ENCODE measurements around the gene KDM4C.

Gene KDM4C

DNA sequence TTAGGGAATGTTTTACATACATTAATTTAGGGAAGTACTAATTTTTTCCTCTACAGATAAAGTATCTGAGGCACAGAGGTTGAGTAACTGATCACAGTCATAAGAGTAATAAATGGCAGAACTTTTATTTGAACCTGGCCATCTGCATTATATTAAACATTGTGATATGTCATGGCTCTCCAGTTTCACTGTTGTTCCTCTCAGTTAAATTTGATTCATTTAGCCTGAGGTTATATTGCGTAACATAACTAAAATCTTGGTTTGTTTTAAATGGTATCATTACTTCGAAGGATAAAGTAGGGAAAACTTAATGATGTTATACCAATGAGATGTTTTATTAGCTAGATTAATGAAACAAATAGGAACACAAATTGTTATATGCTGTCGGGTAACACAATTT is 284.4 kb downstream of the KDM4C start:
- DNase-seq (ENCODE audit: low read depth in 2 of 2): no peak

DNA sequence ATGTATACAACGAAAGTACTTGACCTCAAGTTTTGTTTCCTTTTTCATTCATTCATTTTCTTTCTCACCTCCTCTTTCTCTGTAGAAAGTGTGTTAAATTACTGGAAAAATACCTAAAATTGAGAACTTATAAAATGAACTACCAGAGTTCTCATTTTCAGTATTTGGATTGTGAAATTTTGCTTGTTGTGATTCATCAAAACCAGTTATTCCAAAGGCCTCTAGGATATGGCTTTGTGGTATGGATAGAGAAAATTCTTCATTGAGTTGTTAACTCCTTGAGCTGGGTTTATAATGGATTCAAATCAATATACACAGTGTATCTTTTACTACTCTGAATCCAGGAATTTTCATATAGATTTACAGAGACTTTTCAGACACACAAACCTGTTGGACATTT is 287.6 kb downstream of the KDM4C start:
- DNase-seq (ENCODE audit: low read depth in 2 of 2): no peak

DNA sequence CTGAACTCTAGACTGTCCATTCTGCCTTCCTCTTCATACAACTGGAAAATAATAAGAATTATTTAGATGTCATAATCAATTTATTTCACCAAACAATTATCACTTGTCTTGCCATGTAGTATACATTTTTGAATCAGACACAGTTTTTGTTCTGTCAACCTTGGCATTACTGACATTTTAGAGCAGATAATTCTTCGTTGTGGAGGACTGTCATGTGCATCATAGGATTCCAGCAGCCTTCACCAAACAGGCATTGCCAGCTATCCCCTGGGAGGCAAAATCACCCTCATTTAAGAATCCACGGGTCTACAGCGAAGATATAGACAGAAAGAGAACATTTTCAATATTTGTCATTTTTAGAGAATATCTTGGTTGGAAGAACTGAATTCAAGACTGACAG is 293.9 kb downstream of the KDM4C start:
- no peak for DNase-seq (ENCODE audit: low read depth in 2 of 2)

DNA sequence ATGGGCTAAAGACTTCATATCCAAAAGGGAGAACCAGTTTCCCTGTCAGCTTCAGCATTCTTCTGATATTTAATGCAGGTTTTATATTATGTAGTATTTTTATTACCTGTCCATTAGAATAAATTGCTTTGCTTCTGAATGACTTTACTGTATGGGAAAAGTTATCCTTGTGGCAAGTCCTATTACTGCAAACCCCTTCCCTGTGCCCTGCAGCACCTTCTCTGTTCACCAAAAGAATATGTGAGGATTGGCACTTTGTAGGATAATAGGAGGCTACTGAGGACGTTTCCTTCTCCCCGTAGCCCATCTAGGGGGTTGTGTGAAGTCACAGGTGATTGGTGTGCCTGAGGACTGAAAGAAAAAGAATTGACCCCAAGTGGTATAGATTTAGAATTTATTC is 296.1 kb downstream of the KDM4C start:
- no peak for DNase-seq (ENCODE audit: low read depth in 2 of 2)

DNA sequence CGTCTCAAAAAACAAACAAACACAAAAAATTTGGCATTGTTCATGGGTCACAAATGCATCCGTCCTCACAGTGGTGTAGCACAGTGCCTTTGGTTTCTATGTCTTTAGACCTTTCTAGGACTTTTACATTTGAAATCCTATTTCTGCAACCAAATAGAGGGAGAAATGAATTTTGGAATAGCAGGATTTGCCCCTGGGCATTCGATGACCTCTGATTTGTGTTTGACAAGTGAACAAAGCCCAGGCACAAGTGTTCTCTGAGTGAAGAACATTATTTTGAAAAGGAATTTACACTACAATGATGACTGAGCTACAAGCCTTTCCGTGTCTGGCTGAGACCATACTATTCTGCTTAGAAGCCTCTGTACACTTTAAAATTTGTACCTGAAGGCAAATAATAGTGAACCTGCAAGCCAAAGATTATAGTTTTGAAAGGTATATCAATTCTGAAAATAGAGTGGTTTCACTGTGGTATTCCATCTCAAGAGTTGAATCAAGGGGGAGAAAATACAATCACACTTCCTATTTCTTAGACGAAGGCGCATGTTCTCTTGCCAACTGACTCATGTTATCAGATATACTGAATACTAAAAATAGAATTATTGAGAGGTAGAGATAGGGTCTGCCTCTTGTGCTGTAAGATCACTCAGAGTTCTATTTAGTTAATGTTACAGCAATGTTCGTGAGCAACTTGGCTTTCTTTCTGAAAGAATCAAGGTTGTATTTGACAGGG is 297.6 kb downstream of the KDM4C start:
- no peak for DNase-seq (ENCODE audit: low read depth in 2 of 2)

DNA sequence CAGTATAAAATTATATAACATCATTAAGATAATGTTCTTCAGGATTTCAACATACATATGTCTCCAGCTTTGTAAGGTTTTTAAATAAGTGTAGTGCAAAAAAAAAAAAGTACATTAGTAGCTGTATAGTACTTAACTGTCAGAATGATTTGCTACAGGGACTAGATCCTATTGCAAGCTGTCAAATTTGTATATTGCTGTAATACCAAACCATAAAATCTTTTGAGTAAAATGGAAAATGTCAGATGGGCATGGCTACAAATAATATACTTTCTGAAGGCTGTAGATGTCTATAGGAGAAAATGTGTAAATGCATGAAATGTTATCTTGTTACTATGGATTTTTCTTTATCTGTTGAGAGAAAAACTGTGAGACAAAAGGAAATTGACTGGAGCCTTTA is 298.5 kb downstream of the KDM4C start:
- DNase-seq (ENCODE audit: low read depth in 2 of 2): no peak

DNA sequence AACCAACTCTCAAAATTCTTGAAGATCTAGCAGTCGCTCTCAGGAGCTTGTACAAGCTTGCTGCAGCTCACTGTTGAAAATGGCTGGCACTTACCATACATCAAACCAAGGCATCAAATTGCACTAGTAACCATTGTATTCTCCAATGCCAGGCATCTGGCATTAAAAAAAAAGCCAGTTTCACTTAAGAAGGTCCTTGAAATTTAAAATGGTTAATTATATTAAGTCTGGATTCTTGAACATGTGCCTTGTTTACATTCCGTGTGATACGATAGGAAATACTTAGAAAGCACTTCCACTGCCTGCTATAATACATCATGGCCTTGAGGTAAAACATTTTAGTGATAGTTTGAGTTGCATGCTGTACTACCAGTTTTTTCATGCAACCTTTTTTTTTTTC is 300.7 kb downstream of the KDM4C start:
- no peak for DNase-seq (ENCODE audit: low read depth in 2 of 2)

DNA sequence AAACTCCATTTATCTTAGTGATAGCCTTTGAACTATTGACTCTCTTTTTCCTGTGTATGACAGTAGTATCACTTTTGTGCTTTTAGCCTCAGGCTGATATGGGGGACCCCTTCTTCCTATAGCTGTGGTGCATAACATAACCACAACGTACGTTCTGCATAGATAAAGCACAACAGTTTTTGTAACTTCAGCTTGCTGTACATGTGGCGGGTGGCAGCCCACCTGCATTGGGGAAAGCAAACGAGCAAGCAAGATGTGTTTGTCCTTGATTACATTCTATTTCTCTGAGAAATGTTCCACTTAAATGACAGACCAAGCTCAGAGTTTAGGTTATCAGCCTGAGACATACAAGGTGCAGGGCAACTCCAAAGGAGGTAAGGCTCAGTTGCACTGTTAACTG is 309.4 kb downstream of the KDM4C start:
- DNase-seq (ENCODE audit: low read depth in 2 of 2): no peak

DNA sequence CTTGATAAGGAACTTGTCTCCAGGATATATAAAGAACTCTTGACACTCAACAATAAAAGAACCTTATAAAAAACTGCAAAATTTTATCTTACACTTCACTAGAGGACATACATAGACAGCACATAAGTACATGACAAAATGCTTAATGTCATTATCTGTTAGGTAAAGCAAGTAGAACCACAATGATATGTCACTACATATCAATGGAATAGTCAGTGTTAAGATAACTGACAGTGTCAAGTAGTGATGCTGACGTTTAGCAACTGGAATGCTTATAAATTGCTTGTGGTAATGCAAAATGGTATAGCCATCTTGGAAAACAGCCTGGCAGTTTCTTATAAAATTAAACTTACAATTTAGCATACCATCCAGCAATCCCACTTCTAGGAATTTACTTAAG is 314.1 kb downstream of the KDM4C start:
- DNase-seq (ENCODE audit: low read depth in 2 of 2): no peak

DNA sequence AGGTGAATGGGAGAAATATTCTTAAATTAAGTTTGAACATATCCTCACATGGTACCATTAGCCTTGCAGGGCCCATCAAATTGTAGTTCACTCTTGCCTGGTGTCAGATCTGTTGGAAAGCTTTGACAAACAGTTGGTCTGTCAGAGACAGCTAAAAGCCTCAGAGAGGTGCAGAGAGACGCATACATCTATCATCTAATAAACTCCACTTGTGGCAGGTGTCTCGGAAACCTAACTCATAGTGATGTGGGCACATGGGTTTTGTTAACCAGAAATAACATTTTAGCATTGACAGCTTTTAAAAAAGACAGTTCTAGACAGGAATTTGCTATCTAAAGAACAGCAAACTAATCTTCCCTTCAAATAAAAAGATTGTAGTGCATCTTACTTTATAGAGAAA is 315.9 kb downstream of the KDM4C start:
- no peak for DNase-seq (ENCODE audit: low read depth in 2 of 2)

DNA sequence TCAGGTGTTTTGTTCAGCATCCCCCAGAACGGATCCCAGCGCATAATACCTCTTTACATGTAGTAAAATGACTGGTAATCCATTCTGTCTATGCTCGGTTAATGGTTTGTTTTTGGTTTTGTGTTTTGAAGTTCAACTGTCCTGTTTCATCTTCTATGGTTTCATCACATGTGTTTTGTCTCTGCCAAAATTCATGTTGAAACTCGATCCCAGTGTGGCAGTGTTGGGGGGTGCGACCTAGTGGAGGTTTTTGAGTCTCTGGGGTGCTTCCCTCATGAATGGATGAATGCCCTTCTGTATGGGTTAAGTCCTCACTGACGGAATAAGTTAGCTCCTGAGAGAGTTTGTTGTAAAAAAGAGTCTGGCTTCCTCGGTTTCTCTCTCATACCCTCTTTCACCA is 317.4 kb downstream of the KDM4C start:
- DNase-seq (ENCODE audit: low read depth in 2 of 2): no peak

DNA sequence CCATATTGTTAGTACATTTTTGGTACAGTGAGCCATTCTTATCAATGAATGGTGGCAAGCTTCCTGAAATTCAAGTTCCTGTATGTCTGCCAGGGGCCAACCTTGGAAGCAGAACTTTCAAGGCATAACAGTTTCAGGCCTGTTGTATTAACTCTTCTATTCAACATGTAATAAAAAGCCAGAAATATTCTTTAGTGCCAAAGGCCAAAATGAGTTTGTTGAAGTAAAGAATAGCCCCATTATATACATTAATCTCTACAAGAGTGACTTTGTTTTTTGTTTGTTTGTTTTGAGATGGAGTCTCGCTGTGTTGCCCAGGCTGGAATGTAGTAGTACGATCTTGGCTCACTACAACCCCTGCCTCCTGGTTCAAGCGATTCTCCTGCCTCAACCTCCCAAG is 321.3 kb downstream of the KDM4C start:
- DNase-seq (ENCODE audit: low read depth in 2 of 2): no peak

DNA sequence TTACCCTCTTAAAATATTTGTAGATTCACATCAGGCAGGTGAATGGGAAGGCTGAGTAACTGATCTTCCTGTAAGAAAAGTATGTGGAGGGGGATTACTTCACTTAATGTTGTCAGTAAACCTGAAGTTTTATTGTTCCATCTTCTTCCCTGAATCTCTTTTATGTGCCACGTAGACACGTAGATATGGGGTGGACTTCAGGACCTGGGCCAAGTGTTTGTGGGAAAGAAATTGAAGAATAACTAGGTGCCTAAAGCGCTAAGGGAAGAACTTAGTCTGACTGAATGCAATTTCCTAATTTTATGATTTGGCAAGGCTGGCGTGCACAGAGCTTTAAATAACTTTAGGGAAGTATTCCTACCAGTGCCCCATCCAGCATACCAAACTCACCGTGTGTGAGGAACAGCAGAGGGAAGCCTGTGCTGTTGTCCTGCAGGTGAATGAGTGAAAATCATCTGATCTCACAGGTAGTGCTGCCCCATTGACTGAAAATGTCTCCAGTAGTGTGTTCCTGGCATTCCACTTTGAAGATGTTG is 323.4 kb downstream of the KDM4C start:
- DNase-seq (ENCODE audit: low read depth in 2 of 2): no peak

DNA sequence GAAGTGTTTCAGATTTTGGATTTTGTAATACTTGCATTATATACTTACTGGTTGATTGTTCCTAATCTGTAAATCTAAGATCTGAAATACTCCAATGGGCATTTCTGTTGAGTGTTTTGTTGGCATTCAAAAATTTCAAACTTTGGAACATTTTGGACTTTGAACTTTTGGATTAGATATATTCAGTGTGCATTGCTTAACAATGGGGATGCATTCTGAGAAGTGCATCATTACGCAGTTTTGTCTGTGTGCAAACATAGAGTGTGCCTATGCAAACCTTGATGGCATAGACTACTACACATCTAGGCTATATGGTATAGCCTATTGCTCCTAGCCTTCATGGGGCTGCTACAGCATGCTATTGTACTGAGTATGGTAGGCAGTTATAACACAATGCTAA is 325.4 kb downstream of the KDM4C start:
- no peak for DNase-seq (ENCODE audit: low read depth in 2 of 2)

DNA sequence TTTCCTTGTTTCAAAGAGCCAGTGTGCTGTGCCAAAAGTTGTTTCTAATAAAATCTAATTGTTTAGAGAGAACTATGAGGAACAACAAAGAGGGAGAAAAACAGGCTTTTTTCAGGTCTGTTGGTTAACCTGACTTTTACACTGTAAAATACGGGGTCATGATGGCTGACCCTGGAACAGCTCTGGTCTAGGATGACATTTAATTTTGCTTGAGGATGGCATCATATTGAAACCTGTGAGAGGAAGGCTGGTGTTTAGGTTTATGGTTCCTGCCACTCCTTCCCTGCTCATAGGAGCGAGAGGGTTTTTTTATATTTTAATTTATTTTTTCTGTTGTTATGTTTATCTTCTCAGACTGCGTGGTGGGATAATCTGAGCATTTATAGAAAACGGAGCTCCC is 327.6 kb downstream of the KDM4C start:
- DNase-seq (ENCODE audit: low read depth in 2 of 2): no peak

DNA sequence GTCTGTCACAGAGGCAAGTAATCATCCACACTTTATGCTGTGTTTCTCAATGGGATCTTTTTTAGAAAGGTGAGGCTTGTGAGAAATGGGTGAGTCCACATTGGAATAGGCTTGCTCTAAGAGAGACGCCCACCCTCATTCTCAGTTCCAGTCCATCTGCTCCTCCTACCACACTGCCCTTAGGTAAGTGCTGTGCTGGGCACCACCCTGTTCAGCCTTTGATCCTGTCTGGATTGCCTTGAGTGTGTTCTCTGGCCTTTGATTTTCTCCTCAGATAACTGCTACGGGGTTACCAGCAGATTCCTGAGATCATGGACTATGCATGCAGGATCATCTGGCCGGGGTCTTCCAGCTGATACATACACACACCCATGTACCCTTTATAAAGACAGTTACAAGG is 328.6 kb downstream of the KDM4C start:
- DNase-seq (ENCODE audit: low read depth in 2 of 2): no peak

DNA sequence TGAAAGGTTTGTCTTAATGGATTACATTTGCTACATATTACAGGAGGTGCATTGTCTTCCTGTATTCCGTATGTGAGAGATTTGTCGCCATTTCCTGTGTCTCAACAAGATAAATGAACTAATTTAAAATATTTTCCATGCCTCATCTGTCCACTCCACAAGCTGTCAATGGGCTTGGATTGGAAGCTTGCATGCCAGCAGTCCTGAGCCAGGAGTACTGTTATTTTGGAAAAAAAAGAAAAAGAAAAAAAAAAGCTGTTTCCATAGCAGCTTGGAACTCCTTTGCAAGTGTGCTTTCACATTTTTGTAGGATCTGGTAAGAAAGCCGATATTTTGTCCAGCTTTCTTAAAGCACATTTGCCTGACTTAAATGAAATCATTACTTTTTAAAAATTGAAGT is 330.8 kb downstream of the KDM4C start:
- DNase-seq (ENCODE audit: low read depth in 2 of 2): no peak

DNA sequence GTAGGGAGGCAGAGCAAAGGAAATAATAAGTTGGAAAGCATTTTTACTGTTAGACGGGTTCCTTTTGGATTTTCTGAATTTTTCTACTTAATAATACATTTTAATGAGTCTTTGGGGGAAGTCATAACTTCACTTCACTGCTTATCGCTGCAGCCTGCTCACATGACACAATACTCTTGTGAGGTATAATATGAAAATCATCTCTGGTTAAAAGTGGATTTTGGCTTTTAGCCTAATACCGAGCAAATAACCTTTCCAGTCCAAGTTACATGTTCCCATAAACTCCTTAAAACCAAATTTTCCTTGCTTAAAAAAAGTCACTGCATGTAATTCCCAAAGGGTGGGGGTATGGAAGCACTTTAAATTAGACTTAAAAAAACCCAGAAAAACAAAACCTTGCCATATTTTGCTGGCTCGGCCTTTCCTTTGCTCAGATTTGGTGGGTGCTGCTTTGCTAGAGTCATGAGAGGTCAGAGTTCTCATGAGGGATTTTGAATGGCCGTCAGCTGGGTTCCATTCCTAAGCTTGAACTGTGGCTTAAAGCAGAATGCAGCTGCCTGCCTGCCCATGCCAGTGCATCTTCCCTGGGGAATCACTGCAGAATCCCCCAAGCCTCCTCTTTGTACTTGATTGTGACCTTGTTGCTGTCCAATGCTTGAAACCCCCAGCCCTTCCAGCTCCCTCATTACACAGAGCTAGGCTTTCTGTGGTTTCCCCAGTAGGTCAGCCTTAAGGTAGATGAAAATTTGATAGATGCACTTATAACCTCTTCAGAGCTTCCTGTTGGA is 331.8 kb downstream of the KDM4C start:
- no peak for DNase-seq (ENCODE audit: low read depth in 2 of 2)

DNA sequence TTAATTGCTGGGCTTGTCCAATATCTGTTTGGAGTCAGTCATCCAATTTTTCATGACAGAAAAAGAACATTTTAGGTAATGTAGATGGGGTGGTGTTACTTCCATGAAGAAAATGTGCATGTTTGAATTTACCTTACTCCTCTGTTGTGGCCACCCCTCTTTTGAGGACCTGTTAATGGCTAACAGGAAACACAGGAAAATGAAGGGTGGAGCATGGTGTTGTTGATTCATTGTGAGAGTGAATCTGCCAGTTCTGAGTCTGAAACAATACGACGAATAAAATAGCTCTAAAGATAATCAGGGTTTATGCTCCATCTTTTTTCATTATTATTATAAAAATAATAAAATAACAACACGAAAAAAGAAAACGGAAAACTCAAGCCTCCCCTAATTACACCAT is 335.3 kb downstream of the KDM4C start:
- DNase-seq (ENCODE audit: low read depth in 2 of 2): no peak

DNA sequence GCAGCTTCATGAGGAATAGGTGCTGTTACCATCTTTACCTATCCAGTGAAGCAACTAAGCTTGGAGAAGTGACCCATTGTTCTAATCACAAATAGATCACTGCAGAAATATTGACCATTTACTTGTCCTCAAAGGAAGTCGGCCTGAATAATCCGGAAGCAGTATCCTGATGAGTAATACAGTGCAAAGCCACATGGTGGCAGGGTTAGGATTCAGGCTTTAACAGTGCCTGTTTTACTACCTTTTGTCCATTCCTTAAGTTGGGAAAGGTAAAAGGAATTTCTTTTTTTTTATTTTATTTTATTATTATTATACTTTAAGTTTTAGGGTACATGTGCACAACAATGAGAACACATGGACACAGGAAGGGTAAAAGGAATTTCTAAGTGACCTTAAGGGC is 336.3 kb downstream of the KDM4C start:
- DNase-seq (ENCODE audit: low read depth in 2 of 2): no peak

DNA sequence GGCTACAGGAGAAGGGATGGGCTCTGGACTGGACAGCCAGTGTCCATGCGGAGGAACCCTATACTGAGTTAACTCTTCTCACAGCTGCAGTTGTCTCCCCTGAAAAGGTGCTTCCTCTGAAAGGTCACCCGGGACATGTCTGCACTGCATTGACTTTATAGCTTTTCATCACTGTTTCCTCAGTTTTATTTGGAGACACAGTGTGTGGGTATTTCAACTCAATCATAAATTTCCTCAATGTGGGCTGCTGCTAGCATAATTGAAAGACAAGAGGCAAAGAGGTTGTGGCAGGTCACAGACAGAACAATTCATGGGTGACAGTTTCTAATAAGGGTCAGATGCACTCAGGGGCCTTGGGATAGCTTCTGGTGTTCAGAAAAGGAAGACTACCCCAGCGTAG is 336.8 kb downstream of the KDM4C start:
- no peak for DNase-seq (ENCODE audit: low read depth in 2 of 2)

DNA sequence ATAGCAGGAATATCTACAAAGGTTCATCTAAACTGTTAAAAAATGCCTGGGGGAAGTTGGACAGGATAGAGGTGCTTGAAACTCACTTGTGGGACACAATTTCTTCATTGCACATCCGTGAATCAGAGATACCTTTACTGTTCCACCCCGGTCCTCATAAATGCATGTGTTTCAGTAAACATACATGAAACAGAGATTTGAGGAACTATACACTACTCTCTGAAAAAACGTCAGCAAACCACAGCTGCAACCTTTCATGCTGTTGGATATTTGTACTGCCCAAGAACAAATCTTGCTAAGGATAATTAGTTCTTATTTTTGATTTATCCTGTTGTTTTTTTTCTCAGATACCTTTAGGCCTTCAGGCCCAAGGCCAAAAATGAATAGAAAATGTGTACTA is 337.3 kb downstream of the KDM4C start:
- DNase-seq (ENCODE audit: low read depth in 2 of 2): no peak

DNA sequence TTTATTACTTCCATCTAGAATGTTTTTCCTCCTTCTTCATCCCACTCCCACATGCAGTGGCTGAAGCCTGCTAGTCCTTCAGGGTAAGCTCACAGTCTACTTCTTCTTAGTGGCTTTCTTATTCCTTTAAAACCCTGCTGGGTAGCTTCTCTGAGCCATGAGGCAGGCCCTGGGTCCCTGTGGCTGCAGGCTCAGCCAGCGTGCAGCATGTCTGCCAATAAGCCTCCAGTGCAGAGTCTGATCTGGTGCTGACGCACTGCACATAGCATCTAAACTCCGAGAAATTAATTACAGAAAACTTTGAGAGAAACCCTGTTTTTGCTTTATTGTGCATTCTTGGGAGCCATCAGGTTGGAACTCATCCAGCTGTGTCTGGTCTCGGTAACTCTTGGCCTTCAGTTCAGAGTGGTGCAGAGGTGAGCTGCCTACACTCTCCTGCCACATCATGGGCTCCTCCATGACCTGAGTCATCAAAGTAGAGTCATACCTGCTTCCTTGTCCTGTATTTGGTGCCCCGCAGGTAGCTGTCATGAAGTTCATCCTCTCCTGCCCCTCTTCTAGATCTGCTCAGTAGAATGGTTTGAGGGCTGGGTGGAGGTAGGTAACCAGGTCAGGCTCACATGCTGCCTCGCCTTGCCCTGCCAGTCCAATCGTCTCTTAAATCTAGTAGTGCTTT is 339.4 kb downstream of the KDM4C start:
- DNase-seq (ENCODE audit: low read depth in 2 of 2): no peak

All from stimulated activated CD8-positive, alpha-beta memory T cell treated with anti-CD3 and anti-CD28 coated beads, Interleukin-7, amount 100 ng/mL, for 1 hour (primary cell).